ENCODE data around the gene CEP192. TPM values are rescaled to one million over a fixed set of nuclear protein-coding genes. Genes with fewer than 3 reads are reported as not detected.

CEP192 gene
- total and polyA plus RNA-seq, 10 of the 15 experiments (the other 5 are each of a cell fraction or from before 2014, with no cell fraction given) = 15.4 to 58.2 (median 29.6) TPM

DNA sequence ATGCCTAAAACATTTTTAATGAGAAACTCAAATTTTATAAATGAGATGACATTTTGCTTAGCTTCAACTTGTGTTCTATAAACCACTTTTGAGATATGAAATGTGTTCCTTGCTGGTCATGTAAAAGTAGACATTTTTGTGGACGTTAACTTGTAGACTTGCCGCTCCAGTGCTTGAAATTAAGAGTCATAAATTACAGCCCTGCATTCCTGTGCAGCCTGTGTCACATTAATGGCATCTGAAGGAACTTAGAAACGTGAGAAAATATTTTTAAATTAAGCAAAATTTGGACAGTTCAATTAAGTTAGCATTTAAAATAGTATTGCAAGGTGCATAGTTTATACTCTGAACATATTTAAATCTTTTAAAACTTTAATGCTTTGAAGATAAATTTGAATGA, 129.1 kb downstream of the CEP192 start:
- H3K4me3 ChIP-seq = no peak overlapping the region
- no peak overlapping the region for H3K27ac ChIP-seq (ENCODE audit: control insufficient read depth, insufficient read depth)
- H3K4me1 ChIP-seq (ENCODE audit: control insufficient read depth, insufficient read depth, low read length) = no peaks in the 10 kb centered on the region
- CTCF ChIA-PET = interaction anchor here (1.2 kb wide), 1 partner anchor 39 kb away, joined by 3 read pairs; no protein-coding TSS in a partner anchor
- FAIRE-seq (no peak), DNase-seq (ENCODE audit: low read depth, low spot score) (no peak), ATAC-seq (no peak)
- H3K9me3 ChIP-seq (replicated peaks; ENCODE audit: control insufficient read depth, insufficient read depth, low read length) = no peaks in the 10 kb centered on the region
- intact Hi-C loops (cut with micrococcal nuclease; ENCODE audit: unreplicated experiment) (no loop called here), in situ Hi-C loops (cut with MboI) (no loop called here)
- no peak overlapping the region for H3K9ac ChIP-seq (ENCODE audit: control insufficient read depth, insufficient read depth, low read length)
- H4K20me1 ChIP-seq (ENCODE audit: control insufficient read depth, insufficient read depth) = no peaks in the 10 kb centered on the region
- no peaks in the 10 kb centered on the region for H3K27me3 ChIP-seq (replicated peaks in 1 of 2; ENCODE audit: control insufficient read depth in 2 of 2, insufficient read depth in 2 of 2, low read length in 1 of 2)
- H3K79me2 ChIP-seq (ENCODE audit: control insufficient read depth, insufficient read depth, low read length) = no peaks in the 10 kb centered on the region
- POLR2A ChIA-PET = interaction anchor here (0.5 kb wide), 1 partner anchor 1070 kb away, joined by 3 read pairs; no protein-coding TSS in a partner anchor
- peaks cover 3 to 12% of the 10 kb centered on the region in 2 experiments for H3K36me3 ChIP-seq (ENCODE audit: control insufficient read depth in 2 of 2, insufficient read depth in 2 of 2, low read length in 1 of 2)
- no peak overlapping the region for H2AFZ ChIP-seq (ENCODE audit: control insufficient read depth, low read depth, low read length)
- WGBS (ENCODE audit: insufficient coverage, insufficient replicate concordance, low lambda C conversion rate, missing lambda C conversion rate) = 100% methylated on average over 3 of the region's 3 CpGs
- TF ChIP-seq EGR1 (IDR thresholded peaks at IDR 0.05; ENCODE audit: borderline replicate concordance in 1 of 2, low read depth in 2 of 2, low read length in 2 of 2) (no peak), ELK1 (IDR thresholded peaks at IDR 0.05; ENCODE audit: low read depth, low read length) (no peak), SIX5 (IDR thresholded peaks at IDR 0.05; ENCODE audit: low read depth, low read length, severe bottlenecking) (no peak)
- no peak overlapping the region for H3K4me2 ChIP-seq (ENCODE audit: control insufficient read depth, insufficient read depth)
- RAD21 ChIA-PET (ENCODE audit: unreplicated experiment) = no interaction called here
- no TSS peak for BruUV-seq (replicated peaks)
- SMC1A ChIA-PET (ENCODE audit: uncharacterized antibody, unreplicated experiment) = interaction anchor here (1.0 to 1.2 kb wide), 2 partner anchors 14 to 39 kb away, joined by 3 read pairs; no protein-coding TSS in a partner anchor

DNA sequence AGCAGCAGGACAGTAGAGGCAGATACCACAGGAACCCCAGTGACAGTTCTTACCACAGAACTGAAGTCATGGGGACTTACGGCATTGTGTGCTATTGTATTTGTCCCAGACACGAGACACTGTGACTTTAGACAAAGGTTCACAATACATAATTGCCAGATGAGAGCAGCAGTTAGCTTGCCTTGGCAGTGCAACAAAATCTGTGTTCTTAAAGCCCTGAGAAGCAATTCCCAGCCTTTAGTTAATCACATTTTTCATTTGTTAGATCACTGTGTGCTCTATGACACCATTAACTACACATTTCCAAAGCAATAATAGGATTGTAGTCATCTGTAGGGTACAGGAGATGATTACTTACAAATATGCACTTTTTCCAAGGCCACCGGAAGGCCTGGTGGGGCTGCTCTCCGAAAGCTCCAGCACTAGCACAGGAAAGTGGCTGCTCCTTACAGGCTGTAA, 129.8 kb downstream of the CEP192 start:
- Histone ChIP-seq H3K9me3 (replicated peaks; ENCODE audit: control insufficient read depth, insufficient read depth, low read length) (no peaks in the 10 kb centered on the region), H3K4me1 (ENCODE audit: control insufficient read depth, insufficient read depth, low read length) (no peaks in the 10 kb centered on the region), H3K4me3 (no peak overlapping the region), H3K27ac (ENCODE audit: control insufficient read depth, insufficient read depth) (no peak overlapping the region), H3K9ac (ENCODE audit: control insufficient read depth, insufficient read depth, low read length) (no peak overlapping the region), H3K36me3 (ENCODE audit: control insufficient read depth in 2 of 2, insufficient read depth in 2 of 2, low read length in 1 of 2) (peaks cover 0 to 12% of the 10 kb centered on the region in 2 experiments; a peak in 3 of 4 replicates), H3K4me2 (ENCODE audit: control insufficient read depth, insufficient read depth) (no peak overlapping the region), H4K20me1 (ENCODE audit: control insufficient read depth, insufficient read depth) (no peaks in the 10 kb centered on the region), H3K79me2 (ENCODE audit: control insufficient read depth, insufficient read depth, low read length) (no peaks in the 10 kb centered on the region), H2AFZ (ENCODE audit: control insufficient read depth, low read depth, low read length) (no peak overlapping the region), H3K27me3 (replicated peaks in 1 of 2; ENCODE audit: control insufficient read depth in 2 of 2, insufficient read depth in 2 of 2, low read length in 1 of 2) (no peaks in the 10 kb centered on the region)
- intact Hi-C loops (cut with micrococcal nuclease; ENCODE audit: unreplicated experiment) = no loop called here
- 93% methylated on average over 4 of the region's 4 CpGs for WGBS (ENCODE audit: insufficient coverage, insufficient replicate concordance, low lambda C conversion rate, missing lambda C conversion rate)
- ChIA-PET POLR2A (no interaction called here), SMC1A (ENCODE audit: uncharacterized antibody, unreplicated experiment) (no interaction called here), CTCF (no interaction called here), RAD21 (ENCODE audit: unreplicated experiment) (no interaction called here)
- DNase-seq (ENCODE audit: low read depth, low spot score) = no peak
- in situ Hi-C loops (cut with MboI) = no loop called here
- no peak for ATAC-seq
- TF ChIP-seq, protein P1, sequence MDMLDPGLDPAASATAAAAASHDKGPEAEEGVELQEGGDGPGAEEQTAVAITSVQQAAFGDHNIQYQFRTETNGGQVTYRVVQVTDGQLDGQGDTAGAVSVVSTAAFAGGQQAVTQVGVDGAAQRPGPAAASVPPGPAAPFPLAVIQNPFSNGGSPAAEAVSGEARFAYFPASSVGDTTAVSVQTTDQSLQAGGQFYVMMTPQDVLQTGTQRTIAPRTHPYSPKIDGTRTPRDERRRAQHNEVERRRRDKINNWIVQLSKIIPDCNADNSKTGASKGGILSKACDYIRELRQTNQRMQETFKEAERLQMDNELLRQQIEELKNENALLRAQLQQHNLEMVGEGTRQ (IDR thresholded peaks at IDR 0.05; ENCODE audit: borderline replicate concordance, low read depth, low read length) = no peak
- TF ChIP-seq ZZZ3 (IDR thresholded peaks at IDR 0.05; ENCODE audit: control insufficient read depth, insufficient read length, low read depth) = no peak
- TF ChIP-seq E2F4 (IDR thresholded peaks at IDR 0.05; ENCODE audit: low read depth, low read length) = no peak
- TF ChIP-seq CEBPZ (IDR thresholded peaks at IDR 0.05; ENCODE audit: low read depth, low read length) = no peak
- no peak for FAIRE-seq
- BruUV-seq (replicated peaks) = no TSS peak
